HepG2 (cell line): ENCODE results near the gene ZDHHC3. TPM values are rescaled to one million over a fixed set of nuclear protein-coding genes. Genes with fewer than 3 reads are reported as not detected.

Experiments
- ATF2 ChIP-seq: sonication (generic); formaldehyde crosslinking; IDR thresholded peaks from 2 replicates; pipeline ENCODE4 v1.4.0; 2020; ENCODE audit warnings: missing genetic modification reagents
- ELF3 ChIP-seq: IDR thresholded peaks from 2 replicates; pipeline ENCODE4 v1.6.1; 2016; ENCODE audit warnings: missing genetic modification reagents, missing compliant biosample characterization
- FOXK1 ChIP-seq: sonication (generic); formaldehyde crosslinking; IDR thresholded peaks from 2 replicates; pipeline ENCODE4 v1.4.0; 2020; ENCODE audit warnings: low read depth, missing genetic modification reagents, borderline replicate concordance
- HBP1 ChIP-seq: IDR thresholded peaks from 2 replicates; pipeline ENCODE4 v1.6.1; 2016; ENCODE audit warnings: low read depth, control low read depth
- HNRNPLL ChIP-seq: fragments of 200-400 bp; formaldehyde crosslinking; IDR thresholded peaks from 2 replicates; pipeline ENCODE4 v1.6.1; 2017; ENCODE audit warnings: mild to moderate bottlenecking, low read depth, low read length; ENCODE audit not compliant: poor library complexity, severe bottlenecking
- HOMEZ ChIP-seq: IDR thresholded peaks from 2 replicates; pipeline ENCODE4 v1.6.1; 2016; ENCODE audit warnings: low read depth
- KLF11 ChIP-seq: IDR thresholded peaks from 2 replicates; pipeline ENCODE4 v1.6.1; 2016; ENCODE audit warnings: missing compliant biosample characterization
- MLXIP ChIP-seq: sonication (generic); formaldehyde crosslinking; IDR thresholded peaks from 2 replicates; pipeline ENCODE4 v1.9.0; 2021; ENCODE audit warnings: missing genetic modification reagents, borderline replicate concordance
- MNT ChIP-seq: fragments of 450-650 bp; IDR thresholded peaks from 2 replicates; pipeline ENCODE4 v1.6.1; 2016
- PHF5A ChIP-seq: IDR thresholded peaks from one replicate; pipeline ENCODE4 v1.6.1; 2018; ENCODE audit warnings: low read depth, missing genetic modification reagents; ENCODE audit not compliant: unreplicated experiment
- PPARG ChIP-seq: conservative IDR thresholded peaks from 2 replicates; pipeline ENCODE4 v1.6.1; 2016; ENCODE audit warnings: missing biosample characterization, missing genetic modification reagents
- SNAPC2 ChIP-seq: sonication (generic); formaldehyde crosslinking; IDR thresholded peaks from 2 replicates; pipeline ENCODE4 v1.8.1; 2022; ENCODE audit warnings: mild to moderate bottlenecking, missing genetic modification reagents
- ZFY ChIP-seq: sonication (generic); formaldehyde crosslinking; IDR thresholded peaks from 2 replicates; pipeline ENCODE4 v1.4.0; 2020; ENCODE audit warnings: missing genetic modification reagents
- ZGPAT ChIP-seq: IDR thresholded peaks from 2 replicates; pipeline ENCODE4 v1.6.1; 2016; ENCODE audit warnings: mild to moderate bottlenecking
- ZNF121 ChIP-seq: sonication (generic); formaldehyde crosslinking; IDR thresholded peaks from 2 replicates; pipeline ENCODE4 v1.5.0; 2020; ENCODE audit warnings: mild to moderate bottlenecking, missing genetic modification reagents
- ZNF253 ChIP-seq: sonication (generic); formaldehyde crosslinking; IDR thresholded peaks from 2 replicates; pipeline ENCODE4 v1.8.0; 2022; ENCODE audit warnings: mild to moderate bottlenecking, missing genetic modification reagents, borderline replicate concordance
- ZNF317 ChIP-seq: sonication (generic); formaldehyde crosslinking; IDR thresholded peaks from 2 replicates; pipeline ENCODE4 v1.5.0; 2020; ENCODE audit warnings: mild to moderate bottlenecking, missing genetic modification reagents
- ZNF775 ChIP-seq: sonication (generic); formaldehyde crosslinking; IDR thresholded peaks from 2 replicates; pipeline ENCODE4 v1.4.0; 2020; ENCODE audit warnings: missing genetic modification reagents, mild to moderate bottlenecking, moderate library complexity, borderline replicate concordance
- ZSCAN29 ChIP-seq: sonication (generic); formaldehyde crosslinking; conservative IDR thresholded peaks from 2 replicates; pipeline ENCODE4 v1.4.0; 2020; ENCODE audit warnings: mild to moderate bottlenecking, missing genetic modification reagents
- polyA plus RNA-seq, 8 experiments: library from polyadenylated mRNA; depleted of rRNA in 3 of 8; stranded (reverse) in 7 of 8; unstranded in 1 of 8; fragments of >200 nt; fragmentation: Illumina TruSeq in 4 of 8; extraction: Trizol in 4 of 8; gene quantifications; 2 replicates each; pipeline versions ENCODE4 v1.2.1 to v1.2.3, GENCODE V29; 2011 to 2016; ENCODE audit warnings: low read depth in 4 of 8, missing spikeins in 1 of 8, mixed read lengths in 1 of 8; ENCODE audit not compliant: insufficient read depth in 1 of 8
- total RNA-seq, 5 experiments: library from RNA; depleted of rRNA; stranded (reverse); fragments of >200 nt; fragmentation: Illumina TruSeq; extraction: Trizol; gene quantifications; 2 replicates each; pipeline ENCODE4 v1.2.3, GENCODE V29; 2016; ENCODE audit warnings: low read depth in 1 of 5

The ZDHHC3 gene
- total and polyA plus RNA-seq, 2 of the 13 experiments (the other 11 are each of a cell fraction or from before 2014, with no cell fraction given), result 44.1 to 65.7 TPM

- 0 out of 2 replicates have a peak, but pooled peaks have one; percentile 45 for TF ChIP-seq HOMEZ (CRISPR knock-in tag)
- no peak for TF ChIP-seq SNAPC2 (CRISPR knock-in tag)
- TF ChIP-seq HBP1 (CRISPR knock-in tag), result no peak
- TF ChIP-seq PHF5A (CRISPR knock-in tag), result no peak
- TF ChIP-seq ZFY, result no peak
- no peak for TF ChIP-seq ZNF121 (CRISPR knock-in tag)
- TF ChIP-seq KLF11, result no peak
- TF ChIP-seq ELF3 (CRISPR knock-in tag), result peak; percentile 41; the same call in 1 of the 2 replicates
- no peak for TF ChIP-seq ZNF253 (CRISPR knock-in tag)
- peak; percentile 92 for TF ChIP-seq PPARG (CRISPR knock-in tag)
- TF ChIP-seq MNT, result no peak
- TF ChIP-seq ZSCAN29, result no peak
- no peak for TF ChIP-seq ATF2 (CRISPR knock-in tag)
- TF ChIP-seq ZNF775, result no peak
- TF ChIP-seq FOXK1 (CRISPR knock-in tag), result peak; percentile 37; the same call in 1 of the 2 replicates
- no peak for TF ChIP-seq HNRNPLL
- TF ChIP-seq ZNF317 (CRISPR knock-in tag), result no peak
- no peak for TF ChIP-seq MLXIP (CRISPR knock-in tag)
- TF ChIP-seq ZGPAT (CRISPR knock-in tag), result no peak
Measured at GRCh38 chr3:44954962-44955361, 21.0 kb downstream of the ZDHHC3 start (continued).
